ENCODE results near the gene GNPTG. TPM values are rescaled to one million over a fixed set of nuclear protein-coding genes. Genes with fewer than 3 reads are reported as not detected.

Gene GNPTG
- polyA plus RNA-seq, 1 donor from 2014 or later: 55.9 TPM

GRCh38 chr16:1335211-1335971 is 16.3 kb upstream of the GNPTG start:
- Mint-ChIP-seq H3K27ac (peak overlapping the region; percentile 80 to 86 (median 83)), H3K4me1 (peaks cover 6 to 23% (median 17%) of the 10 kb centered on the region in 3 donors), H3K36me3 (peaks cover 3% of the 10 kb centered on the region), H3K9me3 (no peaks in the 10 kb centered on the region), H3K27me3 (peaks cover 16% of the 10 kb centered on the region), H3K4me3 (peak overlapping the region; percentile 60 to 88 (median 72))

- H3K36me3 Mint-ChIP-seq: peaks cover 3% of the 10 kb centered on the region
- peak overlapping the region; percentile 80 to 86 (median 83) for H3K27ac Mint-ChIP-seq
- H3K9me3 Mint-ChIP-seq: no peaks in the 10 kb centered on the region
- H3K4me1 Mint-ChIP-seq: peaks cover 6 to 24% (median 17%) of the 10 kb centered on the region in 3 donors
- peak overlapping the region in 2 of 4 donors; percentile 37 to 75 for H3K4me3 Mint-ChIP-seq
- H3K27me3 Mint-ChIP-seq: peaks cover 16% of the 10 kb centered on the region
Measured at GRCh38 chr16:1335996-1336395, 15.7 kb upstream of the GNPTG start.

GRCh38 chr16:1336619-1337018 is 15.1 kb upstream of the GNPTG start:
- peaks cover 13% of the 10 kb centered on the region for H3K27me3 Mint-ChIP-seq
- peak overlapping the region; percentile 59 to 83 (median 76) for H3K27ac Mint-ChIP-seq

DNA sequence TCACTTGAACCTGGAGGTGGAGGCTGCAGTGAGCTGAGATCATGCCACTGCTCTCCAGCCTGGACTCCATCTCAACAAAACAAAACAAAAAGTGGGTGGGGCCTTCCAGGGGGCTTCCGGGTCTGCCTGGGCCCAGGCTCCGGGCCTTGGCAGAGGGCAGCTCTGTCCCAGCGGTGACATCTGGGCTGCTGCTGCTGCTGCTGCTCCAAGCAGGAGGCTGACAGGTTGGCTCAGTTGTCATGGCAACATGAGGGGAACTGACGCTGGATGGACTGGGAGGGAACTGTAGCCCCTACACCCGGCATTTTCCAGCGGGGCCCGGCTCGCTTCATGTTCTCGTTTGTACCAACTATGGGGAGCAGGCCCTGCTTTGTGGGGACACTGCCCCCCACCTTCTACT is 14.2 kb upstream of the GNPTG start:
- Mint-ChIP-seq H3K4me1 (peaks cover 3 to 22% (median 14%) of the 10 kb centered on the region in 3 donors), H3K36me3 (no peaks in the 10 kb centered on the region), H3K9me3 (no peaks in the 10 kb centered on the region), H3K27me3 (peaks cover 10% of the 10 kb centered on the region), H3K4me3 (peak overlapping the region in 1 of 4 donors; percentile 75), H3K27ac (peak overlapping the region in 2 of 3 donors; percentile 27 to 83)

More at GRCh38 chr16:1336619-1337018, 15.1 kb upstream of the GNPTG start:
- Mint-ChIP-seq H3K36me3 (peaks cover 2% of the 10 kb centered on the region), H3K9me3 (no peaks in the 10 kb centered on the region), H3K4me3 (peak overlapping the region in 3 of 4 donors; percentile 60 to 75 (median 63)), H3K4me1 (peaks cover 4 to 19% (median 13%) of the 10 kb centered on the region in 3 donors)

GRCh38 chr16:1338119-1338730 is 13.5 kb upstream of the GNPTG start:
- no peaks in the 10 kb centered on the region for H3K9me3 Mint-ChIP-seq
- H3K36me3 Mint-ChIP-seq: no peaks in the 10 kb centered on the region
- peaks cover 7% of the 10 kb centered on the region for H3K27me3 Mint-ChIP-seq
- H3K27ac Mint-ChIP-seq: peak overlapping the region in 1 of 3 donors; percentile 42
- peaks cover 3 to 23% (median 15%) of the 10 kb centered on the region in 3 donors for H3K4me1 Mint-ChIP-seq
- peak overlapping the region in 1 of 4 donors; percentile 30 for H3K4me3 Mint-ChIP-seq

DNA sequence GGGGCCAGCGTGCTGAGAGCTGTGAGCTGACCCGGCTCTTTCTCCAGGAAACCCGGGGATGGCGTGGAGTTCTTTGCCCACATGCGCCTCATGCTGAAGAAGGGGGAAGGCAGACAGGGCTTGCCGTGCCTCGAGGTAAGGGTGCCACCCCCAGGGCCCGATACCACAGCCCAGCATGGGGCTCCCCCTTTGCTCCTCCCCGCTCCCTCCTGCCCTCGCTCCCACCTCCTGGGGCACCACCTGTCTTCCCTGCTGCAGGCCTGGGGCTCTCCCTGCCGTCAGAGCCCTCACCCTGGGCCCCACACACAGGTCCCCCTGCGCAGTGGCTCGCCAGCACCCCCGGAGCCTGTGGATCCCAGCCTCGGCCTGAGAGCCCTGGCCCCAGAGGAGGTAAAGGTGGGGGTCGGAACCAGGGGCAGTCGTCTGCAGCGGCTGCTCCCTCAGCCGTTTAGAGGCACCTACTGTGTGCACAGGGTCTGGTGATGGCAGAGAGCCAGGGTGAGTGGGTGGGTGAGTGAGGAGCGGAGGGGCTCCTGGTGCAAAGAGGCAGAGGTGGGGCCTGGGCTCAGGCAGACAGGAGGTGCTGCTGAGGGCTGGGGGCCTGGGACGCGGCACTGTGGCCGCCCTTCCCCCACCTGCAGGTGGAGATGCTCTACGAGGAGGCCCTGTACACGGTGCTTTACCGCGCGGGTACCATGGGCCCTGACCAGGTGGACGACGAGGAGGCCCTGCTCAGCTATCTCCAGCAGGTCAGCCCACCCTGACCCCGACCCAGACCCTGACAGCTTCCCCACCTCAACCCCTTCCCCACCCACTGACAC is 12.7 kb upstream of the GNPTG start:
- Mint-ChIP-seq H3K27ac (no peak overlapping the region), H3K27me3 (peaks cover 7% of the 10 kb centered on the region), H3K4me3 (peak overlapping the region in 2 of 4 donors; percentile 9 to 28), H3K9me3 (no peaks in the 10 kb centered on the region), H3K36me3 (no peaks in the 10 kb centered on the region), H3K4me1 (peaks cover 3 to 26% (median 19%) of the 10 kb centered on the region in 3 donors)

DNA sequence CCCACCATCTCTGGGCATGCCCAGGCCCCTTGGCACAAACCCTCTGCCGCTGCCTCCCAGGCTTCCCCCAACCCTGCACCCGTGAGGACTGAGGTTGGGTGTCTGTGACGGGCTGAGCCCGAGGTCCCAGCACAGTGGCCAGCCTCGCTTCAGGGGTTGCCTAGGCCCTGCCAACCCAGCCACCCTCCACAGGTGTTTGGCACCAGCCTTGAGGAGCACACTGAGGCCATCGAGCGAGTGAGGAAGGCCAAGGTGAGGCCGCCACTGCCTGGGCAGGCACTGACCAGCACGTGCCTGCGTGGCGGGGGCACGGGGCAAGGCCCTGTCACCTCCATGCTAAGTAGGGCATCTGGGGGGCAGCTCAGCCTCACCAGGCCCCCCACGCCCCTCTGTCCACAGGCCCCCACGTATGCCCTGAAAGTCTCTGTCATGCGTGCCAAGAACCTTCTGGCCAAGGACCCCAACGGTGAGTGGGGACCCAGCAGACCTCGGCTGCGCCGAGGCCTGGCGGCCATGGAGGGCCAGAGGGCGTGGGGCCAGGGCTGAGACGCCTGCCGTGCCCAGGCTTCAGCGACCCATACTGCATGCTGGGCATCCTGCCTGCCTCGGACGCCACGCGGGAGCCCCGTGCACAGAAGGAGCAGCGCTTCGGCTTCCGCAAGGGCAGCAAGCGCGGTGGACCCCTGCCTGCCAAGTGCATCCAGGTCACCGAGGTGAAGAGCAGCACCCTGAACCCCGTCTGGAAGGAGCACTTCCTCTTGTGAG is 10.8 kb upstream of the GNPTG start:
- H3K27ac Mint-ChIP-seq: peak overlapping the region in 2 of 3 donors; percentile 10 to 70
- no peaks in the 10 kb centered on the region for H3K36me3 Mint-ChIP-seq
- H3K27me3 Mint-ChIP-seq: no peaks in the 10 kb centered on the region
- H3K9me3 Mint-ChIP-seq: no peaks in the 10 kb centered on the region
- peaks cover 3 to 20% (median 13%) of the 10 kb centered on the region in 3 donors for H3K4me1 Mint-ChIP-seq
- H3K4me3 Mint-ChIP-seq: peak overlapping the region in 3 of 4 donors; percentile 22 to 35 (median 33)

DNA sequence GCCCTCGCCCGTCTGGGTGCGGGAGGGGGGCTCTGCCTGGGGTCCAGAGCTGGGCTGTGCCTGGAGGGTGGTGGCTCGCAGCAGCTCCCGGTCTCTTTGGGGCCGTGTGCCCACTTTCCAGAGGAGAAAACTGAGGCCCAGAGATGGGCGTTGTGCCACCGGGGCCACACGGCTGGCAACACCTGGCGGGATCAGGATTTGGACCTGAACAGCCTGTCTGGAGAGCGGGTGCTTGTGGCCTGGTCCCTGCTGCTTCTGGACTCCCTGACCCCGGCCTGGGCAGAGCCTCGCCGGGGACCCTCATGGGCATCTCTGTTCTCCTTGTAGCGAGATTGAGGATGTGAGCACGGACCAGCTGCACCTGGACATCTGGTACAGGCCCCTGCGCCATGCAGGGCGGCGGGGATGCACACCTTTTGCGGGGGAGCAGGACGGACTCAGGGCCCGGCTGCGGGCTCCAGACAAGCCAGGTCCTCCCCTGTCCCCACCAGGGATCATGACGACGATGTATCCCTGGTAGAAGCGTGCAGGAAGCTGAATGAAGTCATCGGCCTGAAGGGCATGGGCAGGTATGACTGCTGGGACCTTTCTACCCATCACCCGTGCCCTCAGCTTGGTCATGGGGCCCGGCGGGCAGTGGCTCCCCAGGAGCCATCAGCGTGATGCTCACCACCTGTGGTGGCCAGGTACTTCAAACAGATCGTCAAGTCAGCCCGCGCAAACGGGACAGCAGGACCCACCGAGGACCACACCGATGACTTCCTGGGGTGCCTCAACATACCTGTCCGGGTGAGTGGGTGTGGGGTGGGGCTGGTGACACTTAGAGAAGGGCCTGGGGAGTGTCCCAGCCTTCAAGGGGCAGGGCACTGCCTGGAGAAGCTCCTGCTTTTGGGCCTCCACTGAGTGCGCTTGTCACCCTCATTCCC is 10.0 kb upstream of the GNPTG start:
- Mint-ChIP-seq H3K36me3 (no peaks in the 10 kb centered on the region), H3K27ac (peak overlapping the region; percentile 15 to 95 (median 68))

GRCh38 chr16:1342526-1343427 is 9.0 kb upstream of the GNPTG start:
- Mint-ChIP-seq H3K27ac (peak overlapping the region; percentile 15 to 95 (median 68)), H3K27me3 (no peaks in the 10 kb centered on the region), H3K9me3 (no peaks in the 10 kb centered on the region), H3K4me1 (peaks cover 3 to 17% (median 13%) of the 10 kb centered on the region in 3 donors), H3K36me3 (no peaks in the 10 kb centered on the region), H3K4me3 (peak overlapping the region; percentile 15 to 85 (median 78))

More for the DNA sequence above, 10.0 kb upstream of the GNPTG start:
- peak overlapping the region; percentile 15 to 85 (median 78) for H3K4me3 Mint-ChIP-seq
- H3K9me3 Mint-ChIP-seq: no peaks in the 10 kb centered on the region
- H3K4me1 Mint-ChIP-seq: peaks cover 3 to 17% (median 13%) of the 10 kb centered on the region in 3 donors
- H3K27me3 Mint-ChIP-seq: no peaks in the 10 kb centered on the region

GRCh38 chr16:1343428-1344242 is 8.1 kb upstream of the GNPTG start:
- H3K4me1 Mint-ChIP-seq: peaks cover 3 to 17% (median 13%) of the 10 kb centered on the region in 3 donors
- H3K27ac Mint-ChIP-seq: peak overlapping the region; percentile 15 to 95 (median 68)

DNA sequence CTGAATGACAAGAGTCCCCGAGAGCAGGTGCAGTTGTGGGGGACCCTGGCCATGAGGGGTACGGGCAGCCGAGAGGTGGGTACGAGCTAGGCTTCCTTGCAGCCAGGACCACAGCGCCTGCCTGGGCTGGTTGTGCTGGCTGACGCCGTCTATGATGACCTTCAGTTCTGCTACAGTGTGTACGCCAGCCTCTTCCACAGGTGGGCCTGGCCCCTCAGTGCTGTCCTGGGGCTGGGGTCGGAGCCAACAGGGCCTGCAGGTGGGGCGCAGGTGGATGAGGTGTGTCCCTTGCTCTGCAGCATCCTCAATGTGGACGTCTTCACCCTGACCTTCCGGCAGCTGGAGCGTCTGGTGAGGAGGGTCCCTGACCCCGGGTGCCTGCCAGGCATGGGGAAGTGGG is 7.2 kb upstream of the GNPTG start:
- H3K9me3 Mint-ChIP-seq: no peaks in the 10 kb centered on the region
- peaks cover 3 to 17% (median 13%) of the 10 kb centered on the region in 3 donors for H3K4me1 Mint-ChIP-seq
- H3K4me3 Mint-ChIP-seq: peak overlapping the region in 1 of 4 donors; percentile 5
- no peaks in the 10 kb centered on the region for H3K27me3 Mint-ChIP-seq
- H3K27ac Mint-ChIP-seq: peak overlapping the region in 2 of 3 donors; percentile 14 to 80
- H3K36me3 Mint-ChIP-seq: no peaks in the 10 kb centered on the region

More at GRCh38 chr16:1343428-1344242, 8.1 kb upstream of the GNPTG start:
- no peaks in the 10 kb centered on the region for H3K9me3 Mint-ChIP-seq
- no peaks in the 10 kb centered on the region for H3K27me3 Mint-ChIP-seq
- H3K36me3 Mint-ChIP-seq: no peaks in the 10 kb centered on the region
- peak overlapping the region in 3 of 4 donors; percentile 15 to 85 (median 65) for H3K4me3 Mint-ChIP-seq

DNA sequence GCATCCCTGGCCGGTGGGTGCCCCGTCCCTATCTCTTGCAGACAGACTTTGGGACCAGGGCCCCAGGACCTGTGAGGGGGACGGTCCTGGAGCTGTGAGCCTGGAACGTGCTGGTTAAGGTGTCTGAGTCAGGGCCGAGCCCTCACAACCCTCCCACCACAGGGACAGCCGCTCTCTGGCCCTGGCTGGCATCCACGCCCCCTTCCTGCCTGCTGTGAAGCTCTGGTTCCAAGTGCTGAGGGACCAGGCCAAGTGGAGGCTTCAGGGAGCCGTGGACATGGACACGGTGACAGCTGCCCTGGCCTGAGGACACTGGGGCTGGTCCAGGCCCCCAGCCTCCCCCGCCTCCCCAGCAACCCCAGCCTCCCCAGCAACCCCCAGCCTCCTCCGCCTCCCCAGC is 6.6 kb upstream of the GNPTG start:
- Mint-ChIP-seq H3K4me1 (peaks cover 3 to 18% (median 13%) of the 10 kb centered on the region in 3 donors), H3K27ac (no peak overlapping the region), H3K4me3 (no peak overlapping the region), H3K9me3 (no peaks in the 10 kb centered on the region), H3K27me3 (no peaks in the 10 kb centered on the region), H3K36me3 (no peaks in the 10 kb centered on the region)
